SK-N-SH treated with all-trans-retinoic acid at 6 μM for 48 hours (cell line): Measurements from ENCODE around the gene AUTS2.

ENCODE experiments used
- ATAC-seq: fragments of 200-7000 bp; cut with Tn5 transposase; 3 replicates; pipeline ENCODE4 v1.9.1; 2020; ENCODE audit warnings: mild to moderate bottlenecking, moderate library complexity
- BACH2 ChIP-seq: fragments of 250-450 bp; sonication (Bioruptor Pico); IDR thresholded peaks from 2 replicates; pipeline ENCODE4 v1.9.0; 2021; ENCODE audit warnings: mild to moderate bottlenecking, borderline replicate concordance
- CSRNP3 ChIP-seq: fragments of 250-450 bp; sonication (Bioruptor Pico); IDR thresholded peaks from 2 replicates; pipeline ENCODE4 v1.5.1; 2021; ENCODE audit warnings: mild to moderate bottlenecking, moderate library complexity
- POU6F1 ChIP-seq: fragments of 250-450 bp; sonication (Bioruptor Pico); IDR thresholded peaks from 2 replicates; pipeline ENCODE4 v1.8.0; 2021; ENCODE audit warnings: low read depth, mild to moderate bottlenecking, moderate library complexity, borderline replicate concordance
- RARB ChIP-seq: fragments of 250-450 bp; sonication (Bioruptor Pico); IDR thresholded peaks from 2 replicates; pipeline ENCODE4 v1.8.0; 2021; ENCODE audit warnings: mild to moderate bottlenecking, moderate library complexity
- SNAI2 ChIP-seq: fragments of 250-450 bp; sonication (Bioruptor Pico); IDR thresholded peaks from 2 replicates; pipeline ENCODE4 v1.5.0; 2020; ENCODE audit warnings: mild to moderate bottlenecking, moderate library complexity
- TCF4 ChIP-seq: fragments of 250-450 bp; sonication (Bioruptor Pico); IDR thresholded peaks from 2 replicates; pipeline ENCODE4 v1.8.0; 2021; ENCODE audit warnings: mild to moderate bottlenecking, moderate library complexity, borderline replicate concordance
- TSHZ2 ChIP-seq: fragments of 250-450 bp; sonication (Bioruptor Pico); IDR thresholded peaks from 2 replicates; pipeline ENCODE4 v1.5.0; 2020; ENCODE audit warnings: mild to moderate bottlenecking, moderate library complexity
- ZFP3 ChIP-seq: fragments of 250-450 bp; sonication (Bioruptor Pico); IDR thresholded peaks from 2 replicates; pipeline ENCODE4 v1.5.0; 2020; ENCODE audit warnings: mild to moderate bottlenecking, moderate library complexity
- ZFP30 ChIP-seq: fragments of 450-650 bp; formaldehyde crosslinking; IDR thresholded peaks from 2 replicates; pipeline ENCODE4 v1.5.0; 2022; ENCODE audit warnings: mild to moderate bottlenecking, moderate library complexity
- ZNF565 ChIP-seq: fragments of 450-650 bp; formaldehyde crosslinking; conservative IDR thresholded peaks from 2 replicates; pipeline ENCODE4 v1.5.0; 2020; ENCODE audit warnings: low read depth, mild to moderate bottlenecking, moderate library complexity
- ZNF70 ChIP-seq: fragments of 450-650 bp; formaldehyde crosslinking; IDR thresholded peaks from 2 replicates; pipeline ENCODE4 v1.5.0; 2020; ENCODE audit warnings: mild to moderate bottlenecking, moderate library complexity
- ZNF8 ChIP-seq: fragments of 450-650 bp; formaldehyde crosslinking; IDR thresholded peaks from 2 replicates; pipeline ENCODE4 v1.5.0; 2020; ENCODE audit warnings: mild to moderate bottlenecking, moderate library complexity
- TF ChIP-seq, protein P1 (sequence below): fragments of 250-450 bp; sonication (Bioruptor Pico); IDR thresholded peaks from 2 replicates; pipeline ENCODE4 v1.8.0; 2020; ENCODE audit warnings: mild to moderate bottlenecking, moderate library complexity, borderline replicate concordance
- TF ChIP-seq, protein P2 (sequence below): fragments of 250-450 bp; sonication (Bioruptor Pico); IDR thresholded peaks from 2 replicates; pipeline ENCODE4 v1.5.1; 2020; ENCODE audit warnings: low read depth, mild to moderate bottlenecking, moderate library complexity

Gene AUTS2

GRCh38 chr7:70263471-70264255, 665.4 kb downstream of the AUTS2 start:
- no peak for TF ChIP-seq ZFP30 (CRISPR knock-in tag)
- TF ChIP-seq TCF4 (CRISPR knock-in tag), result no peak
- TF ChIP-seq TSHZ2 (CRISPR knock-in tag), result no peak
- ATAC-seq, result no peak

DNA sequence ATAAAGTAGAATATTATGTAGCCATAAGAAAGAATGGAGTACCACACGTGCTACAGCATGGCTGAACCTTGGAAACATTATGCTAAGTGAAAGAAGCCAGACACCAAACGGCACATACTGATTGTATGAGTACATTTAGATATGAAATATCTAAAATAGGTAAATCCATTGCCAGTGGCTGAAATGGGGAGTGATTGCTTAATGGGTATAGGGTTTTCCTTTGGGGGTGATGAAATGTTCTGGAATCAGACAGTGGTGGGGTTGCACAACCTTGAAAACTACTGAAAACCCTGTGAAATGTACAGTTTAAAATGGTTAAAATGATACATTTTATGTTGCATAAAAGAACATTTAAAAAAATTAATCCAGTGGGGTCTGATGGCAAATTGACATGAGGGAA, 667.9 kb downstream of the AUTS2 start:
- ATAC-seq, result no peak

DNA sequence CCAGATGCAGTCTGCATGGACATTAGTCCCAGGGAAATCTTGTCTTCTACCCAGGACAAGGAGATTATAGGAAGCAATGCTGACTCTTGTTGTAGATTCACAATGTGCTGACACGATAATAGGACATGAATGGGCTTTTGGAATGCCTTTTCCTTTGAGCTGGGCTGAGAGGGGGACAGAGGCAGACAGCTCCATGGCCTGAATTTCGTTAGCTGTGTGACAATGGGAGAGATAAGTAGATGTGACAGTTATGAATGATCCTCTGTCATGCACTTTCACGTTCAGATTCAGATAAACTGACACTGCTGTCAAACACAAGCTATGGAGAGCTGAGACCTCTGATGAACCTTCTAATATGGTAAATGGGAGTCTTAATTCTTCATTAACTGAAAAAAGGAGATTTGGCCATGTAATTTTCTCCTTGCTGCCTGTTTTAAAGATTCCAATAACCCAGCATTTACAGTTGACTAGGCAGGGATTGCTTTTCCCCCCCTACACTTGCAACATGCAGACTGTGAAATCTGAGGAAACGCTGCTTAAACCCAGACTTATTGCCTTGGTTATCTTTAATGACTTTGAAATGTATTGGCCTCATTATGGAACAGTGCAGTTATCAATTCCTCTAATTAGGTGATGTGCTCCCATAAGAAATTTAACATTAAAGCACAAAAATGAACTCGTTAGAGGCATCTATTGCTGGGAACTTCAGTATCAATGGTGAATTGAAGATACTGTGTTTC, 669.3 kb downstream of the AUTS2 start:
- TF ChIP-seq ZNF8 (CRISPR knock-in tag) (no peak), CSRNP3 (CRISPR knock-in tag) (no peak), ZNF70 (CRISPR knock-in tag) (no peak), POU6F1 (CRISPR knock-in tag) (no peak), ZFP30 (CRISPR knock-in tag) (no peak), ZNF565 (CRISPR knock-in tag) (no peak), TCF4 (CRISPR knock-in tag) (no peak), BACH2 (CRISPR knock-in tag) (no peak), TSHZ2 (CRISPR knock-in tag) (no peak), RARB (no peak), SNAI2 (CRISPR knock-in tag) (no peak), ZFP3 (CRISPR knock-in tag) (no peak)
- TF ChIP-seq, protein P1, sequence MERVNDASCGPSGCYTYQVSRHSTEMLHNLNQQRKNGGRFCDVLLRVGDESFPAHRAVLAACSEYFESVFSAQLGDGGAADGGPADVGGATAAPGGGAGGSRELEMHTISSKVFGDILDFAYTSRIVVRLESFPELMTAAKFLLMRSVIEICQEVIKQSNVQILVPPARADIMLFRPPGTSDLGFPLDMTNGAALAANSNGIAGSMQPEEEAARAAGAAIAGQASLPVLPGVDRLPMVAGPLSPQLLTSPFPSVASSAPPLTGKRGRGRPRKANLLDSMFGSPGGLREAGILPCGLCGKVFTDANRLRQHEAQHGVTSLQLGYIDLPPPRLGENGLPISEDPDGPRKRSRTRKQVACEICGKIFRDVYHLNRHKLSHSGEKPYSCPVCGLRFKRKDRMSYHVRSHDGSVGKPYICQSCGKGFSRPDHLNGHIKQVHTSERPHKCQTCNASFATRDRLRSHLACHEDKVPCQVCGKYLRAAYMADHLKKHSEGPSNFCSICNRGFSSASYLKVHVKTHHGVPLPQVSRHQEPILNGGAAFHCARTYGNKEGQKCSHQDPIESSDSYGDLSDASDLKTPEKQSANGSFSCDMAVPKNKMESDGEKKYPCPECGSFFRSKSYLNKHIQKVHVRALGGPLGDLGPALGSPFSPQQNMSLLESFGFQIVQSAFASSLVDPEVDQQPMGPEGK (CRISPR knock-in tag), result no peak
- TF ChIP-seq, protein P2, sequence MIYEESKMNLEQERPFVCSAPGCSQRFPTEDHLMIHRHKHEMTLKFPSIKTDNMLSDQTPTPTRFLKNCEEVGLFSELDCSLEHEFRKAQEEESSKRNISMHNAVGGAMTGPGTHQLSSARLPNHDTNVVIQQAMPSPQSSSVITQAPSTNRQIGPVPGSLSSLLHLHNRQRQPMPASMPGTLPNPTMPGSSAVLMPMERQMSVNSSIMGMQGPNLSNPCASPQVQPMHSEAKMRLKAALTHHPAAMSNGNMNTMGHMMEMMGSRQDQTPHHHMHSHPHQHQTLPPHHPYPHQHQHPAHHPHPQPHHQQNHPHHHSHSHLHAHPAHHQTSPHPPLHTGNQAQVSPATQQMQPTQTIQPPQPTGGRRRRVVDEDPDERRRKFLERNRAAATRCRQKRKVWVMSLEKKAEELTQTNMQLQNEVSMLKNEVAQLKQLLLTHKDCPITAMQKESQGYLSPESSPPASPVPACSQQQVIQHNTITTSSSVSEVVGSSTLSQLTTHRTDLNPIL (CRISPR knock-in tag), result no peak
- ATAC-seq, result no peak

More for the DNA sequence above, 667.9 kb downstream of the AUTS2 start:
- TF ChIP-seq ZNF8 (CRISPR knock-in tag), result no peak
- TF ChIP-seq ZFP3 (CRISPR knock-in tag), result no peak
